K562 (cell line): ENCODE results near the gene CLDN34. TPM values are rescaled to one million over a fixed set of nuclear protein-coding genes. Genes with fewer than 3 reads are reported as not detected.

Experiments used
- ATAC-seq: fragments of 200-7000 bp; cut with Tn5 transposase; 3 replicates; pipeline ENCODE4 v1.9.1; 2020; ENCODE audit warnings: moderate library complexity
- BruUV-seq: library from RNA; stranded (reverse); fragments of 400-500 nt; replicated peaks from 2 replicates; lab custom pipeline; 2021; lab: Mats Ljungman, UMichigan
- CTCF ChIA-PET: fragments of 300-600 bp; formaldehyde crosslinking; extraction: SDS; loops from one replicate; lab custom pipeline; 2021; ENCODE audit warnings: low intra/inter-chr PET ratio; lab: Yijun Ruan, JAX
- POLR2A ChIA-PET: fragments of 300-600, 350-650 bp; sonication (Branson Sonifier 250); formaldehyde crosslinking; extraction: SDS; loops from one replicate; lab custom pipeline; 2021; ENCODE audit warnings: antibody characterized with exemption, inconsistent platforms; lab: Yijun Ruan, JAX
- DNase-seq, 4 experiments: peaks; one replicate each; pipeline versions ENCODE4 v3.0.0 to v3.0.0-alpha.2; 2011 to 2018; ENCODE audit warnings: low spot score in 3 of 4, mixed read lengths in 3 of 4; ENCODE audit errors: extremely low read depth in 1 of 4
- FAIRE-seq: peaks from 2 replicates; lab custom pipeline; 2011; peaks lifted over from hg19 to GRCh38; lab: Jason Lieb, UNC
- H2AFZ ChIP-seq: 2 replicates; pipeline ENCODE4 v1.6.0; 2011; ENCODE audit warnings: low read depth, low read length, control low read depth, inconsistent platforms
- H3K27ac ChIP-seq: fragments of 200-600 bp; 3 replicates; pipeline ENCODE4 v1.8.0; 2011; ENCODE audit warnings: low read depth, mild to moderate bottlenecking, control low read depth, inconsistent platforms, low read length, moderate library complexity, mixed read lengths; ENCODE audit errors: extremely low read depth
- H3K27me3 ChIP-seq, 2 experiments: fragments of 300-600 bp in 1 of 2; 2 replicates in 1 of 2; 3 replicates in 1 of 2; pipeline versions ENCODE4 v1.6.0 to v1.8.0; 2011; ENCODE audit warnings: inconsistent platforms in 2 of 2, low read length in 2 of 2, mild to moderate bottlenecking in 1 of 2, mixed read lengths in 1 of 2, moderate library complexity in 1 of 2; ENCODE audit not compliant: control insufficient read depth in 2 of 2, insufficient read depth in 2 of 2
- H3K36me3 ChIP-seq: fragments of 300-600 bp; 3 replicates; pipeline ENCODE4 v1.8.0; 2011; ENCODE audit warnings: mild to moderate bottlenecking, low read length, inconsistent platforms; ENCODE audit not compliant: control insufficient read depth, insufficient read depth
- H3K4me1 ChIP-seq, 2 experiments: fragments of 200-600 bp in 1 of 2; replicated peaks in 1 of 2; 2 replicates in 1 of 2; 3 replicates in 1 of 2; pipeline versions ENCODE4 v1.5.1 to v1.8.0; 2011; ENCODE audit warnings: inconsistent platforms in 2 of 2, low read length in 2 of 2, mild to moderate bottlenecking in 1 of 2, mixed read lengths in 1 of 2, moderate library complexity in 1 of 2; ENCODE audit not compliant: control insufficient read depth in 2 of 2, insufficient read depth in 2 of 2
- H3K4me2 ChIP-seq: 2 replicates; pipeline ENCODE4 v1.6.1; 2011; ENCODE audit warnings: low read length, control low read depth, inconsistent platforms, mixed read lengths; ENCODE audit not compliant: insufficient read depth
- H3K4me3 ChIP-seq: fragments of 200-600 bp; sonication (generic), shearing (Covaris generic); 2 replicates; pipeline ENCODE4 v1.5.1; 2016; ENCODE audit warnings: control low read depth, inconsistent platforms
- H3K79me2 ChIP-seq: fragments of 200-600 bp; 3 replicates; pipeline ENCODE4 v1.8.0; 2011; ENCODE audit warnings: low read length, inconsistent platforms; ENCODE audit not compliant: control insufficient read depth, insufficient read depth
- H3K9ac ChIP-seq, 2 experiments: 2 replicates each; pipeline versions ENCODE4 v1.6.0 to v1.6.1; 2011; ENCODE audit warnings: low read depth in 2 of 2, low read length in 2 of 2, control low read depth in 1 of 2, inconsistent platforms in 1 of 2, mild to moderate bottlenecking in 1 of 2, mixed read lengths in 1 of 2; ENCODE audit not compliant: insufficient read depth in 1 of 2
- H3K9me1 ChIP-seq: one replicate; pipeline ENCODE4 v1.6.0; 2011; ENCODE audit warnings: inconsistent platforms, mild to moderate bottlenecking, low read length, moderate library complexity; ENCODE audit not compliant: control insufficient read depth, insufficient read depth
- H3K9me3 ChIP-seq: replicated peaks from 2 replicates; pipeline ENCODE4 v1.5.1; 2011; ENCODE audit warnings: low read depth, low read length, inconsistent platforms; ENCODE audit not compliant: control insufficient read depth, insufficient read depth
- H4K20me1 ChIP-seq: replicated peaks from 2 replicates; pipeline ENCODE4 v1.6.1; 2011; ENCODE audit warnings: low read length, inconsistent platforms, mixed read lengths; ENCODE audit not compliant: control insufficient read depth, insufficient read depth
- ASH1L ChIP-seq: fragments of 450-650 bp; IDR thresholded peaks from 2 replicates; pipeline ENCODE4 v1.6.1; 2018; ENCODE audit warnings: borderline replicate concordance, mild to moderate bottlenecking, low read depth; ENCODE audit not compliant: partially characterized antibody
- BCL6 ChIP-seq: fragments of 250-450 bp; sonication (Bioruptor Pico); IDR thresholded peaks from 2 replicates; pipeline ENCODE4 v1.4.0; 2020
- CREBBP ChIP-seq: IDR thresholded peaks from one replicate; pipeline ENCODE4 v1.6.1; 2012; ENCODE audit warnings: low read depth, mild to moderate bottlenecking, control low read depth, inconsistent platforms, low read length
- CTCF ChIP-seq, 3 experiments: IDR thresholded peaks in 2 of 3; conservative IDR thresholded peaks in 1 of 3; 2 replicates each; pipeline ENCODE4 v1.5.1; 2011 to 2012; ENCODE audit warnings: low read length in 3 of 3, mild to moderate bottlenecking in 3 of 3, control low read depth in 2 of 3, improper control_type of control experiment in 1 of 3, inconsistent platforms in 1 of 3, low read depth in 1 of 3, mixed read lengths in 1 of 3, moderate library complexity in 1 of 3; ENCODE audit not compliant: insufficient read depth in 2 of 3
- KAT2B ChIP-seq: IDR thresholded peaks from one replicate; pipeline ENCODE4 v1.6.1; 2012; ENCODE audit warnings: low read depth, mild to moderate bottlenecking, control low read depth, inconsistent platforms, low read length, moderate library complexity
- NCOA6 ChIP-seq: fragments of 450-650 bp; IDR thresholded peaks from 2 replicates; pipeline ENCODE4 v1.6.1; 2017; ENCODE audit warnings: mild to moderate bottlenecking
- NFIX ChIP-seq: fragments of 250-450 bp; sonication (Bioruptor Pico); IDR thresholded peaks from 2 replicates; pipeline ENCODE4 v1.4.0; 2020; ENCODE audit warnings: low read depth, mild to moderate bottlenecking, moderate library complexity
- POLR3G ChIP-seq: IDR thresholded peaks from 2 replicates; pipeline ENCODE4 v1.6.1; 2011; ENCODE audit not compliant: insufficient read length, insufficient replicate concordance; ENCODE audit errors: extremely low read depth
- SETDB1 ChIP-seq: IDR thresholded peaks from one replicate; pipeline ENCODE4 v1.6.1; 2012; ENCODE audit warnings: low read length, control low read depth, inconsistent platforms
- SP2 ChIP-seq: IDR thresholded peaks from 2 replicates; pipeline ENCODE4 v1.6.1; 2011; ENCODE audit warnings: mild to moderate bottlenecking, low read depth, low read length, moderate library complexity; ENCODE audit not compliant: poor library complexity, severe bottlenecking; ENCODE audit errors: extremely low read depth
- TAL1 ChIP-seq: fragments of 450-650 bp; IDR thresholded peaks from 2 replicates; pipeline ENCODE4 v1.6.1; 2016; ENCODE audit warnings: mild to moderate bottlenecking
- YY1 ChIP-seq, 3 experiments: IDR thresholded peaks; 2 replicates each; pipeline ENCODE4 v1.6.1; 2011; ENCODE audit warnings: low read length in 2 of 3, mild to moderate bottlenecking in 2 of 3, moderate library complexity in 2 of 3, borderline replicate concordance in 1 of 3, control low read depth in 1 of 3, low read depth in 1 of 3; ENCODE audit not compliant: insufficient read depth in 3 of 3, insufficient replicate concordance in 2 of 3, control insufficient read depth in 1 of 3, insufficient read length in 1 of 3; ENCODE audit errors: extremely low read depth in 1 of 3
- ZNF23 ChIP-seq: fragments of 250-450 bp; sonication (Bioruptor Pico); IDR thresholded peaks from 2 replicates; pipeline ENCODE4 v1.4.0; 2020; ENCODE audit warnings: mild to moderate bottlenecking
- ZNF277 ChIP-seq: fragments of 250-450 bp; sonication (Bioruptor Pico); IDR thresholded peaks from 2 replicates; pipeline ENCODE4 v1.8.0; 2022; ENCODE audit warnings: inconsistent platforms, mild to moderate bottlenecking, moderate library complexity, borderline replicate concordance
- WGBS: fragments of 100-300 bp; shearing (Covaris generic); methylation state at CpG from one replicate; pipeline ENCODE4 v1.1.6; 2016; ENCODE audit warnings: low coverage, mixed read lengths; ENCODE audit not compliant: insufficient coverage; ENCODE audit errors: missing lambda C conversion rate; 5-methylcytosine and 5-hydroxymethylcytosine counted together
- in situ Hi-C: fragments of 300-500 bp; cut with MboI; formaldehyde crosslinking; loops from 4 replicates; pipeline ENCODE4 v1.15.0; 2018; ENCODE audit warnings: inconsistent platforms, mixed read lengths
- intact Hi-C: fragments of 100-400 bp; cut with micrococcal nuclease; formaldehyde crosslinking; loops from 2 replicates; pipeline ENCODE4 v1.14.2; 2022
- polyA plus RNA-seq, 8 experiments: library from polyadenylated mRNA; depleted of rRNA in 4 of 8; stranded (reverse) in 5 of 8; unstranded in 3 of 8; fragments of >200 nt; fragmentation: Nextera tagmentation in 2 of 8; fragmentation: Illumina TruSeq in 1 of 8; extraction: Ambion mirVana in 2 of 8; extraction: Trizol in 1 of 8; gene quantifications; 2 replicates each; pipeline versions ENCODE4 v1.2.1 to v1.2.3, GENCODE V29; 2011 to 2014; ENCODE audit warnings: inconsistent platforms in 1 of 8, missing spikeins in 1 of 8
- total RNA-seq, 7 experiments: library from RNA; depleted of rRNA in 6 of 7; stranded (reverse); fragments of >200 nt in 6 of 7; fragmentation: Illumina TruSeq in 2 of 7; extraction: Trizol in 2 of 7; gene quantifications; 2 replicates each; pipeline versions ENCODE4 v1.2.1 to v1.2.3, GENCODE V29; 2011 to 2021; ENCODE audit warnings: low replicate concordance in 1 of 7

CLDN34 gene
- total and polyA plus RNA-seq, 9 of the 15 experiments (the other 6 are each of a cell fraction or from before 2014, with no cell fraction given): not detected

- no peak for TF ChIP-seq CTCF (IDR thresholded peaks at IDR 0.05 in 2 of 3, conservative IDR thresholded peaks at IDR 0.05 in 1 of 3; ENCODE audit: insufficient read depth in 2 of 3, low read depth in 1 of 3, low read length in 3 of 3)
Observed at GRCh38 chrX:9961750-9962149, 5.4 kb upstream of the CLDN34 start (continued).

GRCh38 chrX:9977635-9978034 lies 10.5 kb downstream of the CLDN34 start:
- in situ Hi-C loops: no loop called here
- Histone ChIP-seq H3K4me1 (no peaks in the 10 kb centered on the region), H3K36me3 (no peaks in the 10 kb centered on the region), H3K27ac (no peak overlapping the region), H3K4me3 (no peak overlapping the region), H3K79me2 (no peaks in the 10 kb centered on the region), H2AFZ (no peak overlapping the region), H3K9ac (no peak overlapping the region), H3K9me3 (no peaks in the 10 kb centered on the region), H3K9me1 (no peaks in the 10 kb centered on the region), H4K20me1 (no peaks in the 10 kb centered on the region), H3K4me2 (no peak overlapping the region), H3K27me3 (no peaks in the 10 kb centered on the region)
- no TSS peak for BruUV-seq
- DNase-seq (no peak), FAIRE-seq (no peak), ATAC-seq (no peak)
- intact Hi-C loops: no loop called here
- CTCF ChIA-PET: no interaction called here
- WGBS: 0% methylated on average over 3 of the region's 3 CpGs
- POLR2A ChIA-PET: no interaction called here
- no peak for TF ChIP-seq YY1 (IDR thresholded peaks at IDR 0.05; ENCODE audit: borderline replicate concordance in 1 of 3, control insufficient read depth in 1 of 3, extremely low read depth in 1 of 3, insufficient read depth in 3 of 3, insufficient read length in 1 of 3, insufficient replicate concordance in 2 of 3, low read depth in 1 of 3, low read length in 2 of 3)
- no peak for TF ChIP-seq TAL1
- TF ChIP-seq SETDB1: no peak
- no peak for TF ChIP-seq ZNF23 (CRISPR knock-in tag)
- no peak for TF ChIP-seq NFIX (CRISPR knock-in tag)
- no peak for TF ChIP-seq BCL6
- no peak for TF ChIP-seq POLR3G
- TF ChIP-seq NCOA6: no peak
- TF ChIP-seq CREBBP: no peak
- no peak for TF ChIP-seq ASH1L
- TF ChIP-seq KAT2B: no peak
- no peak for TF ChIP-seq ZNF277 (CRISPR knock-in tag)
- TF ChIP-seq SP2: no peak
